K562 (cell line): Measurements from ENCODE around the gene TTLL11. TPM values are rescaled to one million over a fixed set of nuclear protein-coding genes. Genes with fewer than 3 reads are reported as not detected.
A peak's percentile ranks its signal among the peaks of the same experiment; 100 is the strongest.
"Not testable (repeated sequence)": the region's sequence is repeated elsewhere in the genome, so short reads cannot be mapped to it uniquely, and the experiment has no call there.

Experiments used
- ATAC-seq: fragments of 200-7000 bp; cut with Tn5 transposase; 3 replicates; pipeline ENCODE4 v1.9.1; 2020; ENCODE audit warnings: moderate library complexity
- BruUV-seq: library from RNA; stranded (reverse); fragments of 400-500 nt; replicated peaks from 2 replicates; lab custom pipeline; 2021; lab: Mats Ljungman, UMichigan
- CTCF ChIA-PET: fragments of 300-600 bp; formaldehyde crosslinking; extraction: SDS; loops from one replicate; lab custom pipeline; 2021; ENCODE audit warnings: low intra/inter-chr PET ratio; lab: Yijun Ruan, JAX
- POLR2A ChIA-PET: fragments of 300-600, 350-650 bp; sonication (Branson Sonifier 250); formaldehyde crosslinking; extraction: SDS; loops from one replicate; lab custom pipeline; 2021; ENCODE audit warnings: antibody characterized with exemption, inconsistent platforms; lab: Yijun Ruan, JAX
- DNase-seq, 4 experiments: peaks; one replicate each; pipeline versions ENCODE4 v3.0.0 to v3.0.0-alpha.2; 2011 to 2018; ENCODE audit warnings: low spot score in 3 of 4, mixed read lengths in 3 of 4; ENCODE audit errors: extremely low read depth in 1 of 4
- FAIRE-seq: peaks from 2 replicates; lab custom pipeline; 2011; peaks lifted over from hg19 to GRCh38; lab: Jason Lieb, UNC
- H2AFZ ChIP-seq: 2 replicates; pipeline ENCODE4 v1.6.0; 2011; ENCODE audit warnings: low read depth, low read length, control low read depth, inconsistent platforms
- H3K27ac ChIP-seq: fragments of 200-600 bp; 3 replicates; pipeline ENCODE4 v1.8.0; 2011; ENCODE audit warnings: low read depth, mild to moderate bottlenecking, control low read depth, inconsistent platforms, low read length, moderate library complexity, mixed read lengths; ENCODE audit errors: extremely low read depth
- H3K27me3 ChIP-seq, 2 experiments: fragments of 300-600 bp in 1 of 2; 2 replicates in 1 of 2; 3 replicates in 1 of 2; pipeline versions ENCODE4 v1.6.0 to v1.8.0; 2011; ENCODE audit warnings: inconsistent platforms in 2 of 2, low read length in 2 of 2, mild to moderate bottlenecking in 1 of 2, mixed read lengths in 1 of 2, moderate library complexity in 1 of 2; ENCODE audit not compliant: control insufficient read depth in 2 of 2, insufficient read depth in 2 of 2
- H3K36me3 ChIP-seq: fragments of 300-600 bp; 3 replicates; pipeline ENCODE4 v1.8.0; 2011; ENCODE audit warnings: mild to moderate bottlenecking, low read length, inconsistent platforms; ENCODE audit not compliant: control insufficient read depth, insufficient read depth
- H3K4me1 ChIP-seq, 2 experiments: fragments of 200-600 bp in 1 of 2; replicated peaks in 1 of 2; 2 replicates in 1 of 2; 3 replicates in 1 of 2; pipeline versions ENCODE4 v1.5.1 to v1.8.0; 2011; ENCODE audit warnings: inconsistent platforms in 2 of 2, low read length in 2 of 2, mild to moderate bottlenecking in 1 of 2, mixed read lengths in 1 of 2, moderate library complexity in 1 of 2; ENCODE audit not compliant: control insufficient read depth in 2 of 2, insufficient read depth in 2 of 2
- H3K4me2 ChIP-seq: 2 replicates; pipeline ENCODE4 v1.6.1; 2011; ENCODE audit warnings: low read length, control low read depth, inconsistent platforms, mixed read lengths; ENCODE audit not compliant: insufficient read depth
- H3K4me3 ChIP-seq: fragments of 200-600 bp; sonication (generic), shearing (Covaris generic); 2 replicates; pipeline ENCODE4 v1.5.1; 2016; ENCODE audit warnings: control low read depth, inconsistent platforms
- H3K79me2 ChIP-seq: fragments of 200-600 bp; 3 replicates; pipeline ENCODE4 v1.8.0; 2011; ENCODE audit warnings: low read length, inconsistent platforms; ENCODE audit not compliant: control insufficient read depth, insufficient read depth
- H3K9ac ChIP-seq, 2 experiments: 2 replicates each; pipeline versions ENCODE4 v1.6.0 to v1.6.1; 2011; ENCODE audit warnings: low read depth in 2 of 2, low read length in 2 of 2, control low read depth in 1 of 2, inconsistent platforms in 1 of 2, mild to moderate bottlenecking in 1 of 2, mixed read lengths in 1 of 2; ENCODE audit not compliant: insufficient read depth in 1 of 2
- H3K9me1 ChIP-seq: one replicate; pipeline ENCODE4 v1.6.0; 2011; ENCODE audit warnings: inconsistent platforms, mild to moderate bottlenecking, low read length, moderate library complexity; ENCODE audit not compliant: control insufficient read depth, insufficient read depth
- H3K9me3 ChIP-seq: replicated peaks from 2 replicates; pipeline ENCODE4 v1.5.1; 2011; ENCODE audit warnings: low read depth, low read length, inconsistent platforms; ENCODE audit not compliant: control insufficient read depth, insufficient read depth
- H4K20me1 ChIP-seq: replicated peaks from 2 replicates; pipeline ENCODE4 v1.6.1; 2011; ENCODE audit warnings: low read length, inconsistent platforms, mixed read lengths; ENCODE audit not compliant: control insufficient read depth, insufficient read depth
- PRDM10 ChIP-seq: fragments of 450-650 bp; IDR thresholded peaks from 2 replicates; pipeline ENCODE4 v1.6.1; 2018; ENCODE audit not compliant: partially characterized antibody
- WGBS: fragments of 100-300 bp; shearing (Covaris generic); methylation state at CpG from one replicate; pipeline ENCODE4 v1.1.6; 2016; ENCODE audit warnings: low coverage, mixed read lengths; ENCODE audit not compliant: insufficient coverage; ENCODE audit errors: missing lambda C conversion rate; 5-methylcytosine and 5-hydroxymethylcytosine counted together
- in situ Hi-C: fragments of 300-500 bp; cut with MboI; formaldehyde crosslinking; loops from 4 replicates; pipeline ENCODE4 v1.15.0; 2018; ENCODE audit warnings: inconsistent platforms, mixed read lengths
- intact Hi-C: fragments of 100-400 bp; cut with micrococcal nuclease; formaldehyde crosslinking; loops from 2 replicates; pipeline ENCODE4 v1.14.2; 2022
- polyA plus RNA-seq, 8 experiments: library from polyadenylated mRNA; depleted of rRNA in 4 of 8; stranded (reverse) in 5 of 8; unstranded in 3 of 8; fragments of >200 nt; fragmentation: Nextera tagmentation in 2 of 8; fragmentation: Illumina TruSeq in 1 of 8; extraction: Ambion mirVana in 2 of 8; extraction: Trizol in 1 of 8; gene quantifications; 2 replicates each; pipeline versions ENCODE4 v1.2.1 to v1.2.3, GENCODE V29; 2011 to 2014; ENCODE audit warnings: inconsistent platforms in 1 of 8, missing spikeins in 1 of 8
- total RNA-seq, 7 experiments: library from RNA; depleted of rRNA in 6 of 7; stranded (reverse); fragments of >200 nt in 6 of 7; fragmentation: Illumina TruSeq in 2 of 7; extraction: Trizol in 2 of 7; gene quantifications; 2 replicates each; pipeline versions ENCODE4 v1.2.1 to v1.2.3, GENCODE V29; 2011 to 2021; ENCODE audit warnings: low replicate concordance in 1 of 7

The TTLL11 gene
- total and polyA plus RNA-seq, 9 of the 15 experiments (the other 6 are each of a cell fraction or from before 2014, with no cell fraction given), result 0.83 to 4.4 (median 2.7) TPM

- WGBS, result 0% methylated on average over 1 of the region's 1 CpG
- not testable (repeated sequence) for H3K9me3 ChIP-seq, H4K20me1 ChIP-seq, FAIRE-seq, H3K9me1 ChIP-seq, H3K27me3 ChIP-seq
- 0 out of 2 replicates have a peak overlapping the region, but pooled peaks have one; percentile 39 for H2AFZ ChIP-seq
- TF ChIP-seq PRDM10, result peak; percentile 55
- TF ChIP-seq, all 486 proteins: peak for 1; not testable (repeated sequence) for 485
- H3K27ac ChIP-seq, DNase-seq, H3K4me3 ChIP-seq, H3K36me3 ChIP-seq, CTCF ChIA-PET, BruUV-seq, POLR2A ChIA-PET, H3K9ac ChIP-seq, H3K4me2 ChIP-seq, intact Hi-C loops, H3K79me2 ChIP-seq, in situ Hi-C loops: not testable (repeated sequence)
- peak; percentile 17 for ATAC-seq
- peaks cover 0 to 22% of the 10 kb centered on the region in 2 experiments; a peak in 2 of 5 replicates for H3K4me1 ChIP-seq
These were observed 26.4 kb downstream of the TTLL11 start for GRCh38 chr9:122066680-122067079.
